ENCODE results near the gene RSPH1. TPM values are rescaled to one million over a fixed set of nuclear protein-coding genes. Genes with fewer than 3 reads are reported as not detected.
A peak's percentile ranks its signal among the peaks of the same experiment; 100 is the strongest.

RSPH1 gene
- total RNA-seq, 2 experiments from 2014 or later: 0.21 to 0.34 TPM

DNA sequence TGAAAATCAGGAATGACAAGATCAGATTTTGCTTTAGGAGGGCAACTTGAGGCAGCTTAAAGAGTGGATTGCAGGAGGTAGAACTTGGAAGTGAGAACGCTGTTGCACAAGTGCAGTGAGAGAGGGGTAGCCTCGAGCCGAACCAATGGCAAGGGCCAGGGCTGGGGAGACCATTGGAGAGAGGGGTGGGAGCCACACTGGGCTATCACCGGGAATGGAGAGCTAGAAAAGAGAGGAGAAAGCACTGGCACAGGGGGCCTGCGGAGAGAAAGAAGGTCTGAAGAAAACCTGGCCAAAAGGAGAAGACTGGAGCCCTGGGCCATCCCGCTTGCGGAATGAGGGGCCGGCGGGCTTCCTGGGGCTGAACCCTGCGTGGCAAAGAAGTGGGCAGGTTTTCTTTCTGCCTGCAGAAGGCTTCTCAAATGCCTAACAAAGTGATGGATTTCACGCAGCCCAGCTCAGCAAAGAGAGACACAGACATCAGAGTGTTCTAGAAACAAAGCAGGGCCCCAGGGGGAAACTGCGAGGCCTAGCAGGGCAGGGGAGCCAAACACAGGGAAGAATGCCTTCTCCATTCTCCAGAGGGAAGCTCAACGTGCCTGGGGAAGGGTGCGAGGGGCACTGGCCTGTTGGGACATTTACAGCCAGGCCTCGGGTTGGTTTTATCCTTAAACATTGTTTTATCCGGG is 16.5 kb upstream of the RSPH1 start:
- POLR2A ChIA-PET: no interaction called here
- H3K4me3 Mint-ChIP-seq: peak overlapping the region; percentile 66
- H3K4me1 Mint-ChIP-seq: peaks cover 13% of the 10 kb centered on the region
- peak overlapping the region; percentile 43 for H3K27ac Mint-ChIP-seq
- ATAC-seq (no peak), DNase-seq (no peak)
- peaks cover 3% of the 10 kb centered on the region for H3K36me3 Mint-ChIP-seq (ENCODE audit: low read depth)
- intact Hi-C loops (cut with DNase I, micrococcal nuclease): loop anchor here (5.0 kb wide), 2 partner anchors 50 to 105 kb away; no protein-coding TSS in a partner anchor
- H3K9me3 Mint-ChIP-seq (ENCODE audit: low read depth): no peaks in the 10 kb centered on the region
- CTCF ChIA-PET: interaction anchor here (0.6 to 2.0 kb wide), 3 partner anchors 15 to 111 kb away, joined by 3 to 6 read pairs (median 3); no protein-coding TSS in a partner anchor
- H3K27me3 Mint-ChIP-seq: no peaks in the 10 kb centered on the region

DNA sequence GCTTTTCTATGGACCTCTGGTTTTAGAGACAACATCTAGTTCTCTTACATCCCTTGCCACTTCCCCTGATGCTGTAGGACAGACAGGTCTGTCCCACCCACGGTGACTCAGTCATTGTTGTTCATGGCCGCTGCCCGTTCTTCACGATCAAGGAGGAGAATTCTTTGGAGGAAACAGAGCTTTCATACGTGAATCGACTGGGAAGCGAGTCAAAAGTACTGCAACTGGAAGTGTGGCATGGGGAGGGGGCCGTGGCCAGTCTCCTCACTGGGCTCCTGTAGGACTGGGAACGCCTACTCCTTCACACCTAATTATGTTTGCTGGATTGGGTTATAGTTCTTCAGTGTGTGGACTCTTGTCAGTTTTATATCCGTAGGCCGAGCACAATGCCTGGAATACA is 13.2 kb upstream of the RSPH1 start:
- ChIA-PET POLR2A (no interaction called here), CTCF (interaction anchor here (1.3 kb wide), 1 partner anchor 19 kb away, joined by 3 read pairs; no protein-coding TSS in a partner anchor)
- peaks cover under 1% of the 10 kb centered on the region for H3K4me1 Mint-ChIP-seq
- ATAC-seq (no peak), DNase-seq (no peak)
- H3K27ac Mint-ChIP-seq: no peak overlapping the region
- H3K4me3 Mint-ChIP-seq: no peak overlapping the region
- intact Hi-C loops (cut with DNase I, micrococcal nuclease): no loop called here
- H3K36me3 Mint-ChIP-seq (ENCODE audit: low read depth): no peaks in the 10 kb centered on the region
- H3K27me3 Mint-ChIP-seq: no peaks in the 10 kb centered on the region
- no peaks in the 10 kb centered on the region for H3K9me3 Mint-ChIP-seq (ENCODE audit: low read depth)

DNA sequence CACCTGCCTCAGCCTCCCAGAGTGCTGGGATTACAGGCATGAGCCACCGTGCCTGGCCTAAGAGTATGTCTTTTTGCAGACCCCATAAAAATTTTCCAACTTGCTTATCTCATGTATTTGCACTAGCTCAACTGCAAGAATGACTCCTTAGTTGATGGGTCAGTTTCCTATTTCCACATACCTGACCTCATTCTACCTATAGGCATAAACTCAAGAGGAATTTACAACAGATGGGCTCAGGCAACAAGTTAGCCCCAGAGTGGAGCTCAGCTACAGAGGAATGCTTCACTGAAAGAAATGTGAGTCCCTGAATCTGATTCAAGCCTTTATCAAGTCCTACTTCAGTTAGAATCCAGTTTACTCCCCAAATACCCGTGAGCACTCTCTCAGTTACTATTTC is 12.3 kb upstream of the RSPH1 start:
- no peaks in the 10 kb centered on the region for H3K36me3 Mint-ChIP-seq (ENCODE audit: low read depth)
- ChIA-PET CTCF (interaction anchor here (0.6 kb wide), 1 partner anchor 51 kb away, joined by 3 read pairs; no protein-coding TSS in a partner anchor), POLR2A (no interaction called here)
- intact Hi-C loops (cut with DNase I, micrococcal nuclease): no loop called here
- no peaks in the 10 kb centered on the region for H3K9me3 Mint-ChIP-seq (ENCODE audit: low read depth)
- ATAC-seq: no peak
- H3K4me3 Mint-ChIP-seq: no peak overlapping the region
- no peak overlapping the region for H3K27ac Mint-ChIP-seq
- H3K4me1 Mint-ChIP-seq: peaks cover 7% of the 10 kb centered on the region
- DNase-seq: no peak
- no peaks in the 10 kb centered on the region for H3K27me3 Mint-ChIP-seq

DNA sequence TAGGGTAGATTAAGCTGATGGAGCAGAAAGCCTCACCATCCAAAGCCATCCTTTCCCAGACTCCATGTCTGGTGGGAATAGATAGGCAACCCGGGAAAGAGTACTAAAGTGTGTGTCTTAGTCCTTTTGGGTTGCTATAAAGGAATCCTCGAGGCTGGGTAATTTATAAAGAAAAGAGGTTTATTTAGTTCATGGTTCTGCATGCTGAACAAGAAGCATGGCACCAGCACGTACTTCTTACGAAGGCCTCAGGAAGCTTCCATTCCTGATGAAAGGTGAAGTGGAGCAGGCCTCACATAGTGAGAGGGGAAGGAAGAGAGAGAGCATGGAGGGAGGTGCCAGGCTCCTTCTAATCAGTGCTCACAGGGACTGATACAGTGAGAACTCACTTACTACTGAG is 11.4 kb upstream of the RSPH1 start:
- H3K27ac Mint-ChIP-seq: no peak overlapping the region
- H3K9me3 Mint-ChIP-seq (ENCODE audit: low read depth): no peaks in the 10 kb centered on the region
- DNase-seq (no peak), ATAC-seq (no peak)
- no peak overlapping the region for H3K4me3 Mint-ChIP-seq
- no peaks in the 10 kb centered on the region for H3K36me3 Mint-ChIP-seq (ENCODE audit: low read depth)
- H3K4me1 Mint-ChIP-seq: peaks cover 7% of the 10 kb centered on the region
- intact Hi-C loops (cut with DNase I, micrococcal nuclease): no loop called here
- H3K27me3 Mint-ChIP-seq: no peaks in the 10 kb centered on the region
- ChIA-PET POLR2A (no interaction called here), CTCF (interaction anchor here (1.4 kb wide), 1 partner anchor 9 kb away, joined by 3 read pairs; no protein-coding TSS in a partner anchor)

DNA sequence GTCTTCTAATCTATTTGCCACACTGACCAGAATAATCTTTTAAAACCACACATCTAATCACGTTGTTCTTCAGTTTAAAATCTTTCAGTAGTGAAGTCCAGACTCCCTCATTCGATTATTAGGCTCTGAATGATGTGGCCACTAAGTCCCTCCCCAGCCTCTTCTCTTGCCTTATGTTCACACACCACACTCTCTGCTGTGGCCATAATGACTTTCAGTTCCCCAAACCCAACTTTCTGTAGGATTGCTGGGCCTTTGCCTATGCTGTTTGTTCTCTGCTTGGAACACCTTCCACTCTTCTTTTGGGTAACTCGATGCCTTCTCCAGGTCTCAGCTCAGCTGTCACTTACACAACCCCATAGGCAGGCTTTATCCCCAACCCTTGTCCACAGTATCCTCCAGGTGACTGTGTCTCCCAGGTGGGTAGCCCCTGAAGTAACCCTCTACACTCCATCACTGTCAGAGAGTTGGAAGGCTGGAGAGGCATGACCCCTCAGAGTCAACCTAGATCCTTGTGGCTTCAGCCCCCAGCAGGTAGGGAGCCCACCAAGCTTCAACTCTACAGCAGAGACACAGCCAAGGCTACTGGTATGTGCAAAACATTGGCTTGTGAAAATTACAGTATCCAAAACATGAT is 9.2 kb upstream of the RSPH1 start:
- Mint-ChIP-seq H3K27me3 (no peaks in the 10 kb centered on the region), H3K4me3 (no peak overlapping the region), H3K4me1 (peaks cover 7% of the 10 kb centered on the region), H3K9me3 (ENCODE audit: low read depth) (no peaks in the 10 kb centered on the region), H3K36me3 (ENCODE audit: low read depth) (no peaks in the 10 kb centered on the region), H3K27ac (no peak overlapping the region)
- ChIA-PET POLR2A (no interaction called here), CTCF (no interaction called here)
- ATAC-seq (no peak), DNase-seq (no peak)
- intact Hi-C loops (cut with DNase I, micrococcal nuclease): no loop called here

DNA sequence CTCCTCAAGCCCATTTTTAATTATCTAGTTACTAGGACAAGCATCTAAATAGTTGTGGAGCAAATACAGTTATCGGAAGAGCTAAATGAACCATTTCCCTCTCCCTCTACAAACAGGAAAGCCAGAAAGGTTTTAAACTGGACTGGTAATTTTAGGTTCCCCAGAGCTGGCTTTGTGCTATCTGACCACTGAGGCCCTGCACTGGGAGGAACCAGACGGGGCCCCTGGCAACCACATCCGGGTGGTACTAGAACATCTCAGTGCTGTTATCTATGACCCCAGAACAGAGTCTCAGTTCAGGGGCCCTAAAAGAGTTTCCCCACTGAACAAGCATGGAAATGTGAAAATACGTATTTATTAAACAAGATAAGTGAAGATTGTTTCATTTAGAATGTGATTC is 7.7 kb upstream of the RSPH1 start:
- Mint-ChIP-seq H3K27me3 (no peaks in the 10 kb centered on the region), H3K4me3 (no peak overlapping the region), H3K27ac (no peak overlapping the region), H3K4me1 (peaks cover 7% of the 10 kb centered on the region), H3K36me3 (ENCODE audit: low read depth) (no peaks in the 10 kb centered on the region), H3K9me3 (ENCODE audit: low read depth) (no peaks in the 10 kb centered on the region)
- ATAC-seq (no peak), DNase-seq (no peak)
- POLR2A ChIA-PET: no interaction called here
- CTCF ChIA-PET: interaction anchor here (0.8 kb wide), 1 partner anchor 11 kb away, joined by 3 read pairs; no protein-coding TSS in a partner anchor
- intact Hi-C loops (cut with DNase I, micrococcal nuclease): no loop called here

DNA sequence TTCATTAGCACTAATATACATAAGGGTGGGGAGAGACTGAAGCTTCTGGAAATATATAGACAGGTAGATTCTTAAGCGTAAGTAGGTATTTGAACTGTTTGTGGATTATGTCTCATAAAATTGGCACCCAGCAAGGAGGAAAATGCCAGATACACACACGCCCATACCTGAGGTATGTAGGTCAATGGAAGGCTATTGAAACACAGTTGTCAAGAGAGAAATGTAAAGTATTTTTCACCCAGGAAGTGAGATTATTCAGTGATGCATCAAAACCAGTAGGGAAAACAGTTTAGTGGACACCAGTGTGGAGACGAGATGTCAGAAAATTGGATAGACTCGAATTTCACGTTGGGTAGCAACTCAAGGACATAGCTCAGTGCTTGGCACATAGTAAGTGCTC is 4.7 kb upstream of the RSPH1 start:
- peaks cover 19% of the 10 kb centered on the region for H3K4me1 Mint-ChIP-seq
- no peaks in the 10 kb centered on the region for H3K36me3 Mint-ChIP-seq (ENCODE audit: low read depth)
- ChIA-PET CTCF (interaction anchor here (0.7 kb wide), 1 partner anchor 10 kb away, joined by 3 read pairs; no protein-coding TSS in a partner anchor), POLR2A (no interaction called here)
- DNase-seq (no peak), ATAC-seq (no peak)
- intact Hi-C loops (cut with DNase I, micrococcal nuclease): no loop called here
- H3K27ac Mint-ChIP-seq: no peak overlapping the region
- H3K9me3 Mint-ChIP-seq (ENCODE audit: low read depth): no peaks in the 10 kb centered on the region
- no peak overlapping the region for H3K4me3 Mint-ChIP-seq
- no peaks in the 10 kb centered on the region for H3K27me3 Mint-ChIP-seq

DNA sequence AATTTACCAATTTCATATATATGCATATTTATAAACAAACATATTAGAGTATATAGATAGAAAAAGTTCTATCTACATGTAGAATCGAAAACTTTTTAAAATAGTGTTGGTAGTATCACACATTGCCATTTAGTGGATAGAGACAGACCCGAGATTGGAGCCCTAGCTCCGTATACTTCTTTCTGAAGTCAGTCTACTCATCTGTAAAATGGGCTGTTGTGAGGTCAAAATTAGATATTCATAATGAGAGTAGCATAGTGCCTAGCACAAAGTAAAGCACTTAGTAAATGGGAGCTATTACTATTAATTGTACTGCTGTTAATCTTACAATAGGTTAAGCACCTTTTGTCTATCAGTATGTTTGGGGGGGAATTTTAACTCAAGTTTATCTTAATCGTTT is 4.2 kb upstream of the RSPH1 start:
- intact Hi-C loops (cut with DNase I, micrococcal nuclease): no loop called here
- ChIA-PET POLR2A (no interaction called here), CTCF (interaction anchor here (0.7 kb wide), 1 partner anchor 10 kb away, joined by 3 read pairs; no protein-coding TSS in a partner anchor)
- no peaks in the 10 kb centered on the region for H3K27me3 Mint-ChIP-seq
- peaks cover 23% of the 10 kb centered on the region for H3K4me1 Mint-ChIP-seq
- no peak overlapping the region for H3K4me3 Mint-ChIP-seq
- DNase-seq (no peak), ATAC-seq (no peak)
- H3K36me3 Mint-ChIP-seq (ENCODE audit: low read depth): no peaks in the 10 kb centered on the region
- no peak overlapping the region for H3K27ac Mint-ChIP-seq
- H3K9me3 Mint-ChIP-seq (ENCODE audit: low read depth): no peaks in the 10 kb centered on the region

DNA sequence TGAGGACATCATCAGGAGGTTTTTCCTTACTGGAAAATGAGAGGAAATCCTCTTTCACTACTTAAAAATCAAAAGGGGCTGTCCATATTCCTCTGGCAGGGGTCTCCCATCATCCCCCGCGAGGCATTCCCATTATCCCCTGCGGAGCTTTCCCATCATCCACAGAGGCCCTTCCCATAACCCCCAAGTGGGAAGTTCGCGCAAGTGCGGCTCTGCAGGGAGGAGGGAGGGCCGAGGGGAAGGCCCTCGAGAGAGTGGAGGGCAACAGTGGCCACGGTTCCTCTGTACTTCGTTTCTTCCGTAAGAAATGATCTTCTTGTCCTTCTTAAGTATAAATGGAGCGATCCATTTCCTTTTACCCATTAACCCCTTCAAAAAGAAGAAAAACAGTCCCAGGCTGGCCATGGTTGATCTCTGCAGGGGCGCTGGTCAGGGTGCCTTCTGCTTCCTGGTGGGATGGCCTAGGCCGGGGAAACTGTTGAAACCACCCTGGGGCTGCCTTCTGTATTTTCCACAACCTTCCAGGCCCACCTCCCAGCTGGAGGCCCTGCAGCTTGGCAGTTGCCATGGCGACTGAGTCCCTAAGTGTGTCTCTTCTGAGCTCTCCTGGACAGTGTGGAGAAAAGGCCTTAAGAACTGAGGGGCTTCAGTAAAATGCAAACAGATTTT is 3.6 kb upstream of the RSPH1 start:
- H3K4me3 Mint-ChIP-seq: no peak overlapping the region
- CTCF ChIA-PET: no interaction called here
- intact Hi-C loops (cut with DNase I, micrococcal nuclease): loop anchor here in 1 of 2 experiments (5.0 kb wide), 1 partner anchor 37 kb away; no protein-coding TSS in a partner anchor
- DNase-seq (no peak), ATAC-seq (no peak)
- peaks cover 23% of the 10 kb centered on the region for H3K4me1 Mint-ChIP-seq
- H3K36me3 Mint-ChIP-seq (ENCODE audit: low read depth): no peaks in the 10 kb centered on the region
- POLR2A ChIA-PET: no interaction called here
- H3K9me3 Mint-ChIP-seq (ENCODE audit: low read depth): no peaks in the 10 kb centered on the region
- H3K27ac Mint-ChIP-seq: no peak overlapping the region
- H3K27me3 Mint-ChIP-seq: no peaks in the 10 kb centered on the region

DNA sequence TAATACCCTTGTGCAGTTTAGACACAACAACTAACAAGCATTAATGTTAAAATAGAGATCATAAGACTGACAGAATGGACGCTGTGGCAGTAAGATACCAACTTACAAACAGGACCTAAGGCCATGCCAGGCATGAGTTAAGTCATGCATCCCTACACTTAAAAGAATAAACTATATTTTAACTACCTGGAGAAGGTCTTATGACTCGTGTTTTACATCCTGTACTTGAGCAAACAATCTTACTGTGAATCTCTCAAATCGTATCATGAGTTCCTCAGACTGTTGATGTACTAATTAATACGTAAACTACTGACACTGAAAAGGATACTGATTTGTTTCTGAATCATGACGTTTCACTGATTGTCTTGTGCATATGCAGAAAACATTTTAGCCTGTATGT is 2.0 kb upstream of the RSPH1 start:
- Mint-ChIP-seq H3K9me3 (ENCODE audit: low read depth) (no peaks in the 10 kb centered on the region), H3K27me3 (no peaks in the 10 kb centered on the region), H3K27ac (no peak overlapping the region), H3K4me3 (no peak overlapping the region), H3K4me1 (peaks cover 16% of the 10 kb centered on the region), H3K36me3 (ENCODE audit: low read depth) (no peaks in the 10 kb centered on the region)
- no peak for ATAC-seq
- ChIA-PET POLR2A (no interaction called here), CTCF (interaction anchor here (0.6 to 1.1 kb wide), 2 partner anchors 8 to 188 kb away, joined by 3 to 4 read pairs; no protein-coding TSS in a partner anchor)
- no peak for DNase-seq
- intact Hi-C loops (cut with DNase I, micrococcal nuclease): loop anchor here (1.0 to 5.0 kb wide), 2 partner anchors 12 to 36 kb away; no protein-coding TSS in a partner anchor

DNA sequence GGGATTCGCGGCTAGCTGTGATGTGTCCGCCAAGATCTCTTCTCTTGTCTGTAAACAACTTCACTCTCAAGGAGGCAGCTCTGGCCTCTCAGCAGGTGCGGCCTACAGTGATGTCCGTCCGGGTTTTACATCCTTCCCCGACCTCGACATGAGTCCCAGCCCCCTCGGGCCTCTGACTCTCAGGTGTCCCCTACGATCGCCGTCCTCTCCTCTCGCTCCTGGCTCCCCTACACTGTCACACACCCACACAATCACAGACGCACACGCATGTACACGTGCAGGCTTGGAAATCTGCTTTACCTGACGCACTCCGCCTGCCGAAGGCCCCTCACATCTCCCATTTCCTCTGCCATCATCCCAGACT is 797 bp upstream of the RSPH1 start:
- DNase-seq: no peak
- intact Hi-C loops (cut with DNase I, micrococcal nuclease): loop anchor here (1.0 to 5.0 kb wide), 12 partner anchors 17 to 494 kb away; partner anchors contain the start of genes PKNOX1 (in 1 of the 2), WDR4 (in 1 of the 2) and ZBTB21 (in 1 of the 2)
- Mint-ChIP-seq H3K27ac (peak overlapping the region; percentile 69), H3K36me3 (ENCODE audit: low read depth) (no peaks in the 10 kb centered on the region), H3K9me3 (ENCODE audit: low read depth) (no peaks in the 10 kb centered on the region), H3K4me3 (peak overlapping the region; percentile 75), H3K27me3 (peaks cover 2% of the 10 kb centered on the region), H3K4me1 (peaks cover 25% of the 10 kb centered on the region)
- ATAC-seq: no peak
- ChIA-PET POLR2A (no interaction called here), CTCF (interaction anchor here (0.5 to 1.1 kb wide), 3 partner anchors 10 to 321 kb away, joined by 3 to 4 read pairs (median 3); no protein-coding TSS in a partner anchor)

All from activated CD4-positive, alpha-beta T cell treated with anti-CD3 and anti-CD28 coated beads for 36 hours (primary cell).